ENCODE results near the gene NET1.

- TF ChIP-seq CTCF (IDR thresholded peaks at IDR 0.05) (no peak), POLR2A (IDR thresholded peaks at IDR 0.05) (no peak), POLR2AphosphoS5 (IDR thresholded peaks at IDR 0.05; ENCODE audit: insufficient read depth in 1 of 2, low read depth in 1 of 2) (no peak)
These were observed 20.8 kb downstream of the NET1 start for GRCh38 chr10:5433182-5433581.
